ENCODE measurements around the gene DHDDS. TPM values are rescaled to one million over a fixed set of nuclear protein-coding genes. Genes with fewer than 3 reads are reported as not detected.

DHDDS gene
- total RNA-seq, 1 donor = 17.2 TPM

DNA sequence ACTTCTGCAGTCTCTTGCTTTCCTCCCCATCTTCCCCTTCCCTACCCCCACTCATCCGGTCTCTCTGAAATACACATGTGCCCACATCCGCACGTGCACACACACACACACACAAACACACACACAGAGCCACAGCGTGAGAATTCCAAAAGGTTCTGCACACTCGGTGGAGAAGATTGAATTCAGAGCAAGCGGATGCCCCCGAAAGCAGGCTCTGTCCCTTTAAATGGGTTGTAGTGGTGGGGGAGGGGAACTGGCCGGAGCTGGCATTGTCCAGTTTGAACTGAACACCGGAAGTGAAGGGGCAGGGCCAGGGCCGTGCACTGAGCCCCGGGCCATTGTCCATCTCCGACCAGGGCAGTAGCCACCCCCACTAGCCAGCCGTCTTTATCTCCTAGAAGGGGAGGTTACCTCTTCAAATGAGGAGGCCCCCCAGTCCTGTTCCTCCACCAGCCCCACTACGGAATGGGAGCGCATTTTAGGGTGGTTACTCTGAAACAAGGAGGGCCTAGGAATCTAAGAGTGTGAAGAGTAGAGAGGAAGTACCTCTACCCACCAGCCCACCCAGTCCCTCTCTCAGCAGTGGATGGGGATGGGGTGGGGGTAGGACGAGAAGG, 22.8 kb upstream of the DHDDS start:
- H3K27me3 ChIP-seq (ENCODE audit: insufficient read depth, low read length) = peaks cover 48% of the 10 kb centered on the region
- peaks cover 13% of the 10 kb centered on the region for H3K4me1 ChIP-seq (ENCODE audit: insufficient read depth, low read length)
- no peaks in the 10 kb centered on the region for H3K9me3 ChIP-seq (ENCODE audit: low read depth, low read length)
- no peak overlapping the region for H3K4me3 ChIP-seq (ENCODE audit: low read length)

DNA sequence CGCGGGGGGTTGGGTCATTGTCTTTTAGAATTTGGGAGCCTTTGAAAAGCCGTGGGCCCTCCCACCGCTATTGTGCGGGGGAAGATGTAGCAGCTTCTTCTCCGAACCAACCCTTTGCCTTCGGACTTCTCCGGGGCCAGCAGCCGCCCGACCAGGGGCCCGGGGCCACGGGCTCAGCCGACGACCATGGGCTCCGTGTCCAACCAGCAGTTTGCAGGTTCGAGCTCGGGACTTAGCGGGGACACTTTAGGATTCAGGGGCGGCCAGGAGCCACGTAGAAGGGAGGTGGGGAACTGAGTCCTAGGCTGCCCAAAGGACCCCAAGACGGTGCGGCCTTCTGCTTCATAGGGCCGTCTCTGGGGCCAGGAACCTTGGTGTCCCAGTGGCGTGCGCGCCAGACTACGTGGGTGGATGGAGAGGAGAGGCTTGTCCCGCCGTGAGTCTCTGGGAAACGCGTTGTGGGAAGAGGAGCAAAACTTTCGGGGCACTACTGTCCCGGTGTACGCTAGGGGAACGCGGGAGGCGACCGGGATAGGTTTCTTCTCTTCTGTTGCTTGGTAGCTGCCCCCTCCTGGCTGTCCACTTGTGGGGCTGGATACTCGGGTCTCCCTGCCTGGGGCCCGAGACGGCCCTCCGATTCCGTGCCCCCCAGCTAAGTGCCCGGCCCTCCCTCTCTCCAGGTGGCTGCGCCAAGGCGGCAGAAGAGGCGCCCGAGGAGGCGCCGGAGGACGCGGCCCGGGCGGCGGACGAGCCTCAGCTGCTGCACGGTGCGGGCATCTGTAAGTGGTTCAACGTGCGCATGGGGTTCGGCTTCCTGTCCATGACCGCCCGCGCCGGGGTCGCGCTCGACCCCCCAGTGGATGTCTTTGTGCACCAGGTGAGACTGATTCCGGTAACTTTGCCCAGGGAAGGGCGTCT, 21.2 kb upstream of the DHDDS start, which contains the start of gene LIN28A:
Gene LIN28A (plus strand): TSS at position 112 of the 918 bp plus-strand sequence. CDS start 75 bp downstream, at position 187.
- Histone ChIP-seq H3K27me3 (ENCODE audit: insufficient read depth, low read length) (peaks cover 58% of the 10 kb centered on the region), H3K9me3 (ENCODE audit: low read depth, low read length) (no peaks in the 10 kb centered on the region), H3K4me1 (ENCODE audit: insufficient read depth, low read length) (peaks cover 13% of the 10 kb centered on the region), H3K4me3 (ENCODE audit: low read length) (no peak within 1 kb of the TSS)

GRCh38 chr1:26411624-26412074, 20.5 kb upstream of the DHDDS start:
- Histone ChIP-seq H3K4me3 (ENCODE audit: low read length) (no peak overlapping the region), H3K9me3 (ENCODE audit: low read depth, low read length) (no peaks in the 10 kb centered on the region), H3K27me3 (ENCODE audit: insufficient read depth, low read length) (peaks cover 60% of the 10 kb centered on the region), H3K4me1 (ENCODE audit: insufficient read depth, low read length) (peaks cover 13% of the 10 kb centered on the region)

DNA sequence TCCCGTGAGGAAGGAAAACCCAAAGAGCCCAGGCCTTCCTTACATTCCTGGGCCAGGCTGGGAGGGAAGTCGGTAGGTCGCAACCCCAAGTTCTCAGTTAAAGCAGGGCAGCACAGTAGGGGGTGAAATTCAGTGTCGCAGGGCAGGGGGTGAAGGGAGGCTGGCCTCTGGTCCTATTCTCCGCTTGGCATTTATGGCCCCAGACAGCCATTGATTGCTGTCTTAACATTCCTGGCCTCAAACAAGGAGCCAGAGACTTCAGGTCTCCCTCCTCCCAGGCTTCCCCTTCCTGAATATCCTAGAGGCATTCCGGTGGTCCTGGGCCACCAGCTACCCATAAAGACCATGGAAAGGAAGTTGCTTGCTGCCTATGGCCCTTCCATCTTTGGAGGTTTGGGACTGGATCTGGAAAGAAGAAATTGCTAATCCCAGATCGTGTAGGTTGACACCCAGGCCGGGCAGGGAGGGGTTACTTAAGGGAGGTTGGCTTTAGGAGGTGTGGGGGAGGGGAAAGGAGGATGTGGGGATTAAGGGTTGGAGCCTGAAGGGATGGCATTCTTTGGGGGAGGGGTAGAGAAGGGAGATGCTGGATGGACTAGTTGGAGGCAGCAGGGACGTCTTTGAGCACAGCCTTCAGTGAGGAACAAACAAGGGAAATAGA, 19.8 kb upstream of the DHDDS start:
- Histone ChIP-seq H3K27me3 (ENCODE audit: insufficient read depth, low read length) (peaks cover 60% of the 10 kb centered on the region), H3K4me3 (ENCODE audit: low read length) (no peak overlapping the region), H3K4me1 (ENCODE audit: insufficient read depth, low read length) (peaks cover 13% of the 10 kb centered on the region), H3K9me3 (ENCODE audit: low read depth, low read length) (no peaks in the 10 kb centered on the region)

- Histone ChIP-seq H3K4me1 (ENCODE audit: insufficient read depth, low read length) (peaks cover 13% of the 10 kb centered on the region), H3K9me3 (ENCODE audit: low read depth, low read length) (no peaks in the 10 kb centered on the region), H3K27me3 (ENCODE audit: insufficient read depth, low read length) (peaks cover 60% of the 10 kb centered on the region), H3K4me3 (ENCODE audit: low read length) (no peak overlapping the region)
Observed at GRCh38 chr1:26413031-26413430, 19.1 kb upstream of the DHDDS start.

GRCh38 chr1:26417111-26417759, 14.9 kb upstream of the DHDDS start:
- H3K27me3 ChIP-seq (ENCODE audit: insufficient read depth, low read length) = peaks cover 33% of the 10 kb centered on the region
- no peaks in the 10 kb centered on the region for H3K9me3 ChIP-seq (ENCODE audit: low read depth, low read length)
- no peaks in the 10 kb centered on the region for H3K4me1 ChIP-seq (ENCODE audit: insufficient read depth, low read length)
- H3K4me3 ChIP-seq (ENCODE audit: low read length) = no peak overlapping the region

DNA sequence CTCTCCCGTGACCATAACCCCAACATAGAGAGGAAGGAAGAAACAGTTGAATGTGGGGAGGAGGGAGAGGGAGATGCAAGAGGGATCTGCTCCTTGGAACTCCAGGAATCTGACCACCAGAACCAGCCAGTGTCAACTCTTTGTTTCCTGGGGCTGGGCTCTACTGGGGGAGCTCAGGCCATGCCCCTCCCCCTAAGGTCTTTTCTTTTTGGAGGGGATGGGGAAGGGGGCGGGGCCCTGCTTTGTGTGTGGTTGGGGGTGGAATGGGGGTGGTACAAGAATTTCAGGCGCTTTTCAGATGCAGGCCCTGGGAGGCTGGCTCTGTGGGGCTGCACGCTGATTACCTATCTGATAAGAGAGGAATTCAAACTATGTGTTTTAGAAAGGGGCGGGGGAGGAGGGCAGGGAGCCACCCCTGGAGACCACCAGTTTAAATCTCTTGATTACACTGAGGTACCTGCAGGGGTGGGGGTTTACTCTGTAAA, 13.2 kb upstream of the DHDDS start:
- H3K27me3 ChIP-seq (ENCODE audit: insufficient read depth, low read length) = peaks cover 19% of the 10 kb centered on the region
- H3K4me1 ChIP-seq (ENCODE audit: insufficient read depth, low read length) = no peaks in the 10 kb centered on the region
- no peaks in the 10 kb centered on the region for H3K9me3 ChIP-seq (ENCODE audit: low read depth, low read length)
- H3K4me3 ChIP-seq (ENCODE audit: low read length) = no peak overlapping the region

DNA sequence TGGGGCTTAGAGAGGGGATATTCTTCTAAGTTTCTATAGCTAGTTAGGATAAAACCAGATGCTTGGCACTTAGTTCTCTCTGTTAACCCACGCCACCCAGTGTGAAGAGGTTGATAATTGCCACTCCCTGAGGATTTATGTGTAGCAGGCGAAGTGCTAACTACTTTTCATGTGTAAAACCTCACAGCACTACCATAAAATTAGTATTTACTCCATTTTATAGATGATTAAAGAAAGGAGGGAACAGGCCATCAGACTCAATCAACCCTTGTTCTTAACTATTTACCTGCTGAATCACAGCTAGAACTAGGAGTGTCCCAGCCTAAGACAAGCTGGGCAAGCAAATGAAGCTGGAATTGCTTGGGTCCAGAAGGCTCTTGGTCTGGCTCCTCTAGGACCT, 12.6 kb upstream of the DHDDS start:
- H3K9me3 ChIP-seq (ENCODE audit: low read depth, low read length) = no peaks in the 10 kb centered on the region
- H3K4me1 ChIP-seq (ENCODE audit: insufficient read depth, low read length) = no peaks in the 10 kb centered on the region
- H3K4me3 ChIP-seq (ENCODE audit: low read length) = no peak overlapping the region

GRCh38 chr1:26429721-26430120, 2.4 kb upstream of the DHDDS start:
- H3K27me3 ChIP-seq (ENCODE audit: insufficient read depth, low read length) = no peaks in the 10 kb centered on the region
- no peak overlapping the region for H3K4me3 ChIP-seq (ENCODE audit: low read length)
- H3K4me1 ChIP-seq (ENCODE audit: insufficient read depth, low read length) = peaks cover 27% of the 10 kb centered on the region
- no peaks in the 10 kb centered on the region for H3K9me3 ChIP-seq (ENCODE audit: low read depth, low read length)

More for the DNA sequence above, 12.6 kb upstream of the DHDDS start:
- peaks cover 14% of the 10 kb centered on the region for H3K27me3 ChIP-seq (ENCODE audit: insufficient read depth, low read length)

DNA sequence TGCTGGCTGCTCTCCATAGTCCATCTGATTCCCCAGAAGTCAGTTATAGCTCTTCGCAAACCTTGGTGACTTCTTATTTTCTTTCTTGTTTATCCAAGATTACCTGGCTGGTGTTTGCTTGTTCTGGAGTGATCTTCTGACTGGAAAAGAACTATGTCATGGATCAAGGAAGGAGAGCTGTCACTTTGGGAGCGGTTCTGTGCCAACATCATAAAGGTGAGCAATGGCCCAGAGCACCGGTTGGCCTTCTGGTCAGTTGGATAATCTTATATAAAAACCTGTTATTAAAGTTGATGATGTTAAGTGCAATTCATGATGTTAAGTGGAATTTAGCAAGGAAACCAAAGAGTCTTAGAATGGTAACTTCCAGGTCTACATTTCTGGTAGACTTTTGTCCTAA, 672 bp downstream of the DHDDS start:
- Histone ChIP-seq H3K4me3 (ENCODE audit: low read length) (peak overlapping the region; percentile 47), H3K4me1 (ENCODE audit: insufficient read depth, low read length) (peaks cover 27% of the 10 kb centered on the region)

GRCh38 chr1:26434161-26434752, 2.1 kb downstream of the DHDDS start:
- Histone ChIP-seq H3K9me3 (ENCODE audit: low read depth, low read length) (no peaks in the 10 kb centered on the region), H3K4me1 (ENCODE audit: insufficient read depth, low read length) (peaks cover 27% of the 10 kb centered on the region), H3K27me3 (ENCODE audit: insufficient read depth, low read length) (no peaks in the 10 kb centered on the region), H3K4me3 (ENCODE audit: low read length) (no peak overlapping the region)

More for the DNA sequence above, 672 bp downstream of the DHDDS start:
- Histone ChIP-seq H3K27me3 (ENCODE audit: insufficient read depth, low read length) (no peaks in the 10 kb centered on the region), H3K9me3 (ENCODE audit: low read depth, low read length) (no peaks in the 10 kb centered on the region)

GRCh38 chr1:26438041-26438440, 5.9 kb downstream of the DHDDS start:
- Histone ChIP-seq H3K4me3 (ENCODE audit: low read length) (no peak overlapping the region), H3K4me1 (ENCODE audit: insufficient read depth, low read length) (peaks cover 13% of the 10 kb centered on the region), H3K9me3 (ENCODE audit: low read depth, low read length) (no peaks in the 10 kb centered on the region), H3K27me3 (ENCODE audit: insufficient read depth, low read length) (no peaks in the 10 kb centered on the region)

DNA sequence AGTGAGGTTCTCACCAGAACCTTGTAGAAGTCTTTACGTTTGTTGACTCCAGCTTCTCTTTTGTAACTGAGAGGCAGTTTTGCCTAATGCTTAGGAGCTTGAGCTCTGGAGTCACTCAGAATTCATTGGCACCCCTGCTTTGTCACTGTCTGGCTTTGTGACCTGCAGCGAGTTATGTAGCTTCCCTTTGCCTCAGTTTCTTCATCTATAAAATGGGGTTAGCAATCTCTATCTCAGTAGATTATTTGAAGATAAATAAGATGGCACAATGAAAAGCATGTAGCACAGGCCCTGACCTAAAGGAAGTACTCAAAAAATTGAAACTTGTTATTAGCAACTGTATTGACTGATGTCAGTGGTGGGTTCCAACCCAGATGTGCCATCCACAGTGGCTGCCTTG, 8.1 kb downstream of the DHDDS start:
- H3K4me1 ChIP-seq (ENCODE audit: insufficient read depth, low read length) = no peaks in the 10 kb centered on the region
- H3K9me3 ChIP-seq (ENCODE audit: low read depth, low read length) = no peaks in the 10 kb centered on the region
- H3K27me3 ChIP-seq (ENCODE audit: insufficient read depth, low read length) = no peaks in the 10 kb centered on the region
- H3K4me3 ChIP-seq (ENCODE audit: low read length) = no peak overlapping the region

GRCh38 chr1:26449868-26450267, 17.7 kb downstream of the DHDDS start:
- H3K4me3 ChIP-seq (ENCODE audit: low read length) = no peak overlapping the region
- no peaks in the 10 kb centered on the region for H3K27me3 ChIP-seq (ENCODE audit: insufficient read depth, low read length)
- H3K9me3 ChIP-seq (ENCODE audit: low read depth, low read length) = no peaks in the 10 kb centered on the region
- H3K4me1 ChIP-seq (ENCODE audit: insufficient read depth, low read length) = no peaks in the 10 kb centered on the region
